HepG2 (cell line): Measurements from ENCODE around the gene GPR137. TPM values are rescaled to one million over a fixed set of nuclear protein-coding genes. Genes with fewer than 3 reads are reported as not detected.
A peak's percentile ranks its signal among the peaks of the same experiment; 100 is the strongest.

Experiments
- AFF4 ChIP-seq: sonication (generic); formaldehyde crosslinking; IDR thresholded peaks from 2 replicates; pipeline ENCODE4 v1.4.0; 2020; ENCODE audit warnings: missing genetic modification reagents
- ARID5B ChIP-seq: IDR thresholded peaks from 2 replicates; pipeline ENCODE4 v1.4.0; 2020; ENCODE audit warnings: mild to moderate bottlenecking, missing genetic modification reagents
- BCLAF1 ChIP-seq: fragments of 450-650 bp; IDR thresholded peaks from 2 replicates; pipeline ENCODE4 v1.6.1; 2017; ENCODE audit warnings: mild to moderate bottlenecking
- CENPBD1 ChIP-seq: sonication (generic); formaldehyde crosslinking; IDR thresholded peaks from 2 replicates; pipeline ENCODE4 v1.8.0; 2022; ENCODE audit warnings: missing genetic modification reagents, low read depth, mild to moderate bottlenecking, borderline replicate concordance
- ESRRA ChIP-seq: sonication (generic); formaldehyde crosslinking; IDR thresholded peaks from 2 replicates; pipeline ENCODE4 v1.5.1; 2020; ENCODE audit warnings: mild to moderate bottlenecking, low read depth, missing genetic modification reagents
- HNRNPL ChIP-seq: fragments of 200-400 bp; formaldehyde crosslinking; IDR thresholded peaks from 2 replicates; pipeline ENCODE4 v1.6.1; 2017; ENCODE audit warnings: mild to moderate bottlenecking, low read depth, low read length
- IRX3 ChIP-seq: sonication (generic); formaldehyde crosslinking; IDR thresholded peaks from 2 replicates; pipeline ENCODE4 v1.8.1; 2023; ENCODE audit warnings: mild to moderate bottlenecking, low read depth, missing genetic modification reagents, borderline replicate concordance
- PHF5A ChIP-seq: IDR thresholded peaks from one replicate; pipeline ENCODE4 v1.6.1; 2018; ENCODE audit warnings: low read depth, missing genetic modification reagents; ENCODE audit not compliant: unreplicated experiment
- SRSF4 ChIP-seq: fragments of 200-400 bp; formaldehyde crosslinking; IDR thresholded peaks from one replicate; pipeline ENCODE4 v1.6.1; 2018; ENCODE audit warnings: mild to moderate bottlenecking, low read depth, low read length, moderate library complexity; ENCODE audit not compliant: poor library complexity, severe bottlenecking
- SRY ChIP-seq: sonication (generic); formaldehyde crosslinking; IDR thresholded peaks from 2 replicates; pipeline ENCODE4 v1.8.0; 2022; ENCODE audit warnings: mild to moderate bottlenecking, missing genetic modification reagents
- ZBTB46 ChIP-seq: sonication (generic); formaldehyde crosslinking; IDR thresholded peaks from 2 replicates; pipeline ENCODE4 v1.4.0; 2020; ENCODE audit warnings: mild to moderate bottlenecking, missing genetic modification reagents, borderline replicate concordance
- ZNF121 ChIP-seq: sonication (generic); formaldehyde crosslinking; IDR thresholded peaks from 2 replicates; pipeline ENCODE4 v1.5.0; 2020; ENCODE audit warnings: mild to moderate bottlenecking, missing genetic modification reagents
- ZNF652 ChIP-seq: IDR thresholded peaks from 2 replicates; pipeline ENCODE4 v1.6.1; 2016; ENCODE audit warnings: low read depth, borderline replicate concordance
- ZNF768 ChIP-seq: sonication (generic); formaldehyde crosslinking; IDR thresholded peaks from 2 replicates; pipeline ENCODE4 v1.4.0; 2020; ENCODE audit warnings: missing genetic modification reagents
- ZSCAN20 ChIP-seq: sonication (generic); formaldehyde crosslinking; IDR thresholded peaks from 2 replicates; pipeline ENCODE4 v1.4.0; 2020; ENCODE audit warnings: missing genetic modification reagents, mild to moderate bottlenecking, borderline replicate concordance
- polyA plus RNA-seq, 8 experiments: library from polyadenylated mRNA; depleted of rRNA in 3 of 8; stranded (reverse) in 7 of 8; unstranded in 1 of 8; fragments of >200 nt; fragmentation: Illumina TruSeq in 4 of 8; extraction: Trizol in 4 of 8; gene quantifications; 2 replicates each; pipeline versions ENCODE4 v1.2.1 to v1.2.3, GENCODE V29; 2011 to 2016; ENCODE audit warnings: low read depth in 4 of 8, missing spikeins in 1 of 8, mixed read lengths in 1 of 8; ENCODE audit not compliant: insufficient read depth in 1 of 8
- total RNA-seq, 5 experiments: library from RNA; depleted of rRNA; stranded (reverse); fragments of >200 nt; fragmentation: Illumina TruSeq; extraction: Trizol; gene quantifications; 2 replicates each; pipeline ENCODE4 v1.2.3, GENCODE V29; 2016; ENCODE audit warnings: low read depth in 1 of 5

Gene GPR137
- total and polyA plus RNA-seq, 2 of the 13 experiments (the other 11 are each of a cell fraction or from before 2014, with no cell fraction given) = 8.5 to 13.2 TPM

- TF ChIP-seq ARID5B (CRISPR knock-in tag) = no peak; the same call in none of the 2 replicates
- TF ChIP-seq AFF4 = no peak
- no peak for TF ChIP-seq ZBTB46
- no peak for TF ChIP-seq SRY (CRISPR knock-in tag)
- TF ChIP-seq ZNF768 = peak; percentile 7; the same call in 1 of the 2 replicates
- TF ChIP-seq ZNF652 (CRISPR knock-in tag) = peak; percentile 99
- TF ChIP-seq HNRNPL = no peak
- peak; percentile 79 for TF ChIP-seq ZNF121 (CRISPR knock-in tag)
- TF ChIP-seq ZSCAN20 (CRISPR knock-in tag) = peak; percentile 44; the same call in 1 of the 2 replicates
- no peak for TF ChIP-seq SRSF4
- no peak; the same call in 1 of the 2 replicates for TF ChIP-seq CENPBD1 (CRISPR knock-in tag)
- no peak for TF ChIP-seq BCLAF1
- no peak for TF ChIP-seq PHF5A (CRISPR knock-in tag)
- no peak for TF ChIP-seq IRX3 (CRISPR knock-in tag)
- peak; percentile 57; the same call in 1 of the 2 replicates for TF ChIP-seq ESRRA (CRISPR knock-in tag)
Observed at GRCh38 chr11:64269540-64270220, 16.0 kb upstream of the GPR137 start (continued).
